A549 (cell line): ENCODE measurements around the gene NRXN3. TPM values are rescaled to one million over a fixed set of nuclear protein-coding genes. Genes with fewer than 3 reads are reported as not detected.

ENCODE experiments used
- ATAC-seq, 2 experiments: fragments of 200-7000 bp in 1 of 2; fragments of >200 bp in 1 of 2; cut with Nextera tagmentation in 1 of 2; cut with Tn5 transposase in 1 of 2; 3 replicates each; pipeline versions ENCODE4 v1.8.0 to v1.9.1; 2018 to 2020; ENCODE audit warnings: mild to moderate bottlenecking in 1 of 2, moderate library complexity in 1 of 2
- CTCF ChIA-PET: fragments of 300-600 bp; sonication (Branson Sonifier 250); formaldehyde crosslinking; extraction: SDS; loops from one replicate; lab custom pipeline; 2021; ENCODE audit warnings: antibody characterized with exemption, inconsistent platforms; lab: Yijun Ruan, JAX
- POLR2A ChIA-PET: fragments of 350-600 bp; formaldehyde crosslinking; extraction: SDS; loops from one replicate; lab custom pipeline; 2021; ENCODE audit warnings: antibody characterized with exemption, inconsistent platforms; lab: Yijun Ruan, JAX
- DNase-seq, 2 experiments: peaks; one replicate each; pipeline versions ENCODE4 v3.0.0 to v3.0.0-alpha.2; 2011 to 2016; ENCODE audit warnings: low read depth in 1 of 2, low spot score in 1 of 2
- FAIRE-seq: peaks from 2 replicates; lab custom pipeline; 2011; peaks lifted over from hg19 to GRCh38; lab: Jason Lieb, UNC
- H3K27ac ChIP-seq, 2 experiments: fragments of >200 bp; sonication (Bioruptor Twin); formaldehyde crosslinking; 3 replicates each; pipeline ENCODE4 v1.5.1; 2016 to 2017
- H3K4me1 ChIP-seq: fragments of >200 bp; sonication (Bioruptor Twin); formaldehyde crosslinking; 3 replicates; pipeline ENCODE4 v1.6.1; 2016
- H3K4me2 ChIP-seq: fragments of >200 bp; sonication (Bioruptor Twin); formaldehyde crosslinking; 3 replicates; pipeline ENCODE4 v1.6.1; 2016
- H3K4me3 ChIP-seq: fragments of >200 bp; sonication (Bioruptor Twin); formaldehyde crosslinking; 3 replicates; pipeline ENCODE4 v1.5.1; 2016
- H3K9me3 ChIP-seq: fragments of >200 bp; sonication (Bioruptor Twin); formaldehyde crosslinking; 3 replicates; pipeline ENCODE4 v1.6.1; 2016
- BHLHE40 ChIP-seq: IDR thresholded peaks from 2 replicates; pipeline ENCODE4 v1.6.1; 2012; ENCODE audit warnings: low read depth, low read length, inconsistent platforms
- CBX8 ChIP-seq: fragments of 200-600 bp; sonication (generic); IDR thresholded peaks from 2 replicates; pipeline ENCODE4 v1.6.1; 2016
- CTCF ChIP-seq: fragments of >200 bp; sonication (Bioruptor Twin); formaldehyde crosslinking; IDR thresholded peaks from 3 replicates; pipeline ENCODE4 v1.5.1; 2016
- EHMT2 ChIP-seq: fragments of 200-600 bp; sonication (generic); IDR thresholded peaks from 2 replicates; pipeline ENCODE4 v1.6.1; 2016; ENCODE audit warnings: antibody characterized with exemption, low read depth, mild to moderate bottlenecking, moderate library complexity
- EP300 ChIP-seq, 2 experiments: fragments of >200 bp; sonication (Bioruptor Twin); formaldehyde crosslinking; IDR thresholded peaks; 2 replicates in 1 of 2; 3 replicates in 1 of 2; pipeline ENCODE4 v1.6.1; 2016 to 2017
- ESRRA ChIP-seq: fragments of 150-350 bp; IDR thresholded peaks from 2 replicates; pipeline ENCODE4 v1.6.1; 2014; ENCODE audit warnings: mild to moderate bottlenecking, low read length, borderline replicate concordance
- HDAC2 ChIP-seq: fragments of 200-600 bp; sonication (generic); IDR thresholded peaks from 2 replicates; pipeline ENCODE4 v1.6.1; 2016
- HMGXB4 ChIP-seq: fragments of 250-450 bp; sonication (Bioruptor Pico); IDR thresholded peaks from 2 replicates; pipeline ENCODE4 v1.5.0; 2021; ENCODE audit warnings: mild to moderate bottlenecking, moderate library complexity, borderline replicate concordance
- HOXA7 ChIP-seq: fragments of 250-450 bp; sonication (Bioruptor Pico); IDR thresholded peaks from 2 replicates; pipeline ENCODE4 v1.5.0; 2020; ENCODE audit warnings: mild to moderate bottlenecking, moderate library complexity
- HOXB5 ChIP-seq: fragments of 250-450 bp; sonication (Bioruptor Pico); IDR thresholded peaks from 2 replicates; pipeline ENCODE4 v1.5.0; 2020; ENCODE audit warnings: mild to moderate bottlenecking, moderate library complexity
- JUN ChIP-seq, 2 experiments: fragments of >200 bp; sonication (Bioruptor Twin); formaldehyde crosslinking; IDR thresholded peaks; 2 replicates in 1 of 2; 3 replicates in 1 of 2; pipeline ENCODE4 v1.6.1; 2016 to 2017
- KDM1A ChIP-seq: fragments of 200-600 bp; sonication (generic); IDR thresholded peaks from 2 replicates; pipeline ENCODE4 v1.6.1; 2016; ENCODE audit warnings: low read depth, mild to moderate bottlenecking
- KDM5A ChIP-seq: fragments of 200-600 bp; sonication (generic); IDR thresholded peaks from 2 replicates; pipeline ENCODE4 v1.6.1; 2016; ENCODE audit warnings: antibody characterized with exemption, mild to moderate bottlenecking
- MAFK ChIP-seq: fragments of 450-650 bp; IDR thresholded peaks from 2 replicates; pipeline ENCODE4 v1.6.1; 2014; ENCODE audit not compliant: partially characterized antibody
- MAZ ChIP-seq: fragments of 150-350 bp; IDR thresholded peaks from 2 replicates; pipeline ENCODE4 v1.6.1; 2014; ENCODE audit warnings: antibody characterized with exemption, low read depth, low read length, borderline replicate concordance
- MYC ChIP-seq: IDR thresholded peaks from 2 replicates; pipeline ENCODE4 v1.6.1; 2012; ENCODE audit warnings: mild to moderate bottlenecking, inconsistent platforms, low read length, improper control_type of control experiment, borderline replicate concordance
- PBX3 ChIP-seq: IDR thresholded peaks from 2 replicates; pipeline ENCODE4 v1.6.1; 2012
- POLR2AphosphoS2 ChIP-seq: conservative IDR thresholded peaks from 2 replicates; pipeline ENCODE4 v1.6.1; 2012; ENCODE audit warnings: low read length, improper control_type of control experiment, inconsistent platforms
- RCOR1 ChIP-seq: fragments of 150-350 bp; IDR thresholded peaks from 2 replicates; pipeline ENCODE4 v1.6.1; 2014; ENCODE audit warnings: antibody characterized with exemption, low read length, low read depth
- REST ChIP-seq: fragments of 200-600 bp; sonication (generic); IDR thresholded peaks from 2 replicates; pipeline ENCODE4 v1.6.1; 2016; ENCODE audit warnings: antibody characterized with exemption, mild to moderate bottlenecking, moderate library complexity
- RNF2 ChIP-seq: fragments of 200-600 bp; sonication (generic); IDR thresholded peaks from 2 replicates; pipeline ENCODE4 v1.6.1; 2016; ENCODE audit warnings: low read depth, mild to moderate bottlenecking, antibody characterized with exemption, moderate library complexity, borderline replicate concordance
- TFCP2L1 ChIP-seq: fragments of 250-450 bp; sonication (Bioruptor Pico); IDR thresholded peaks from 2 replicates; pipeline ENCODE4 v1.5.0; 2021; ENCODE audit warnings: mild to moderate bottlenecking
- TP53 ChIP-seq: fragments of 250-450 bp; sonication (Bioruptor Pico); IDR thresholded peaks from 2 replicates; pipeline ENCODE4 v1.5.0; 2021; ENCODE audit warnings: mild to moderate bottlenecking, moderate library complexity
- USF2 ChIP-seq: fragments of 450-650 bp; IDR thresholded peaks from 2 replicates; pipeline ENCODE4 v1.6.1; 2014; ENCODE audit warnings: antibody characterized with exemption
- ZFP36 ChIP-seq: fragments of 450-650 bp; IDR thresholded peaks from 2 replicates; pipeline ENCODE4 v1.6.1; 2014; ENCODE audit warnings: borderline replicate concordance; ENCODE audit not compliant: partially characterized antibody
- ZSCAN20 ChIP-seq: fragments of 250-450 bp; sonication (Bioruptor Pico); IDR thresholded peaks from 2 replicates; pipeline ENCODE4 v1.8.0; 2022; ENCODE audit warnings: mild to moderate bottlenecking, moderate library complexity
- WGBS: methylation state at CpG from one replicate; pipeline ENCODE4 v1.1.6; 2017; ENCODE audit errors: missing lambda C conversion rate; 5-methylcytosine and 5-hydroxymethylcytosine counted together
- polyA plus RNA-seq, 4 experiments: library from polyadenylated mRNA; depleted of rRNA in 3 of 4; stranded (reverse); fragments of >200 nt; fragmentation: RNase III in 1 of 4; extraction: RNeasy Plus Mini Kit Qiagen cat#74134 plus additional on column Dnase treatment in 1 of 4; gene quantifications; 2 replicates in 3 of 4; 3 replicates in 1 of 4; pipeline ENCODE4 v1.2.3, GENCODE V29; 2011 to 2017

Gene NRXN3
- polyA plus RNA-seq, 2 of the 4 experiments (the other 2 are of a cell fraction): 0.62 to 2.3 TPM

GRCh38 chr14:78857974-78858373 is 687.8 kb downstream of the NRXN3 start:
- CTCF ChIA-PET: no interaction called here
- POLR2A ChIA-PET: no interaction called here
- Histone ChIP-seq H3K4me2 (no peak overlapping the region), H3K4me1 (no peaks in the 10 kb centered on the region), H3K27ac (no peak overlapping the region), H3K9me3 (no peaks in the 10 kb centered on the region)
- DNase-seq (no peak), ATAC-seq (0 out of 6 replicates have a peak, but pooled peaks of 1 of the 2 experiments have one; percentile 13)
- WGBS: 2% methylated on average over 4 of the region's 4 CpGs
- TF ChIP-seq RNF2: no peak
- TF ChIP-seq BHLHE40: no peak
- no peak for TF ChIP-seq MYC
- no peak for TF ChIP-seq HMGXB4 (CRISPR knock-in tag)
- TF ChIP-seq JUN (IDR thresholded peaks at IDR 0.05): no peak
- no peak for TF ChIP-seq EP300 (IDR thresholded peaks at IDR 0.05)
- TF ChIP-seq HOXA7 (CRISPR knock-in tag): no peak
- TF ChIP-seq CBX8: no peak
- TF ChIP-seq, all 56 proteins: peak for 0
- no peak for FAIRE-seq
- no peak overlapping the region for H3K4me3 ChIP-seq

- ChIA-PET POLR2A (no interaction called here), CTCF (interaction anchor here (1.8 kb wide), 1 partner anchor 15 kb away, joined by 6 read pairs; no protein-coding TSS in a partner anchor)
- WGBS: 0% methylated on average over 4 of the region's 4 CpGs
- no peak overlapping the region for H3K4me2 ChIP-seq
- DNase-seq: peak in 1 of 2 experiments; percentile 12
- no peak for FAIRE-seq
- no peak overlapping the region for H3K27ac ChIP-seq
- no peak overlapping the region for H3K4me3 ChIP-seq
- no peak for ATAC-seq
- no peaks in the 10 kb centered on the region for H3K4me1 ChIP-seq
- TF ChIP-seq KDM1A (no peak), REST (peak; percentile 92), EHMT2 (peak; percentile 62; the same call in 1 of the 2 replicates), PBX3 (no peak), POLR2AphosphoS2 (no peak)
- H3K9me3 ChIP-seq: no peaks in the 10 kb centered on the region
These were observed 693.0 kb downstream of the NRXN3 start for GRCh38 chr14:78863143-78863542.

- H3K4me3 ChIP-seq: no peak overlapping the region
- no peaks in the 10 kb centered on the region for H3K4me1 ChIP-seq
- H3K4me2 ChIP-seq: no peak overlapping the region
- POLR2A ChIA-PET: no interaction called here
- CTCF ChIA-PET: no interaction called here
- H3K27ac ChIP-seq: no peak overlapping the region
- DNase-seq (no peak), ATAC-seq (no peak), FAIRE-seq (no peak)
- 14% methylated on average over 1 of the region's 1 CpG for WGBS
- no peaks in the 10 kb centered on the region for H3K9me3 ChIP-seq
- no peak for TF ChIP-seq MAZ
- TF ChIP-seq MYC: no peak
- no peak for TF ChIP-seq ESRRA
- TF ChIP-seq EHMT2: no peak
- TF ChIP-seq RNF2: no peak
- TF ChIP-seq HDAC2: no peak
- no peak for TF ChIP-seq HOXB5 (CRISPR knock-in tag)
- TF ChIP-seq TFCP2L1: no peak
- no peak for TF ChIP-seq ZFP36
- TF ChIP-seq ZSCAN20 (CRISPR knock-in tag): no peak
- TF ChIP-seq RCOR1: no peak
- no peak for TF ChIP-seq TP53 (CRISPR knock-in tag)
- no peak for TF ChIP-seq USF2
- TF ChIP-seq MAFK: no peak
- TF ChIP-seq CTCF: no peak
- no peak for TF ChIP-seq KDM5A
These were observed 702.7 kb downstream of the NRXN3 start for GRCh38 chr14:78872837-78873236.
